Heart left ventricle (tissue), 13 donors: ENCODE results near the gene TEX2.

Experiments
- POLR2A ChIP-seq, 2 donors: fragments of 450-650 bp; IDR thresholded peaks; one replicate each; pipeline ENCODE4 v1.6.1; 2017; ENCODE audit warnings: antibody characterized with exemption in 2 of 2, mild to moderate bottlenecking in 2 of 2, moderate library complexity in 2 of 2
- TF ChIP-seq, protein P1 (sequence below), 12 donors: fragments of 200-600 bp; sonication (generic) in 4 of 12; IDR thresholded peaks; one replicate each; pipeline versions ENCODE4 v1.5.0 to v1.8.0; 2018 to 2022; ENCODE audit warnings: antibody characterized with exemption in 12 of 12, mild to moderate bottlenecking in 5 of 12
- donor health status: ischemic (EF 13 %, LVEDD 7.1; RV severe dilation, severe dysfunction).
- donor health status: DM: no; HTN: yes; CAD: no.
- donor health status: DM: no; HTN: no; CAD: no.
- donor health status: ischemic (EF 25% LVEDD 6.9; RV normal size, moderate dysfunction).
- donor health status: ischemic (EF 25% LVEDD 5.7; RV mildly dilated, moderate dysfunction).
- donor health status: ischemic (EF 35%, LVEDD 5.7; RV mildly dilated, moderate dysfunction).
- donor health status: nonischemic (EF 11% LVEDD 7.7; RV severe dilation, severe dysfunction).
- donor health status: DM: yes; HTN: yes; CAD: no.
- donor health status: PGD.
- donor health status: ischemic (EF 29% LVEDD 5.4; RV normal size, mild dysfunction).
- donor health status: nonischemic (EF 23%, LVEDD 6.1; RV moderate dilation, normal function).

DNA sequence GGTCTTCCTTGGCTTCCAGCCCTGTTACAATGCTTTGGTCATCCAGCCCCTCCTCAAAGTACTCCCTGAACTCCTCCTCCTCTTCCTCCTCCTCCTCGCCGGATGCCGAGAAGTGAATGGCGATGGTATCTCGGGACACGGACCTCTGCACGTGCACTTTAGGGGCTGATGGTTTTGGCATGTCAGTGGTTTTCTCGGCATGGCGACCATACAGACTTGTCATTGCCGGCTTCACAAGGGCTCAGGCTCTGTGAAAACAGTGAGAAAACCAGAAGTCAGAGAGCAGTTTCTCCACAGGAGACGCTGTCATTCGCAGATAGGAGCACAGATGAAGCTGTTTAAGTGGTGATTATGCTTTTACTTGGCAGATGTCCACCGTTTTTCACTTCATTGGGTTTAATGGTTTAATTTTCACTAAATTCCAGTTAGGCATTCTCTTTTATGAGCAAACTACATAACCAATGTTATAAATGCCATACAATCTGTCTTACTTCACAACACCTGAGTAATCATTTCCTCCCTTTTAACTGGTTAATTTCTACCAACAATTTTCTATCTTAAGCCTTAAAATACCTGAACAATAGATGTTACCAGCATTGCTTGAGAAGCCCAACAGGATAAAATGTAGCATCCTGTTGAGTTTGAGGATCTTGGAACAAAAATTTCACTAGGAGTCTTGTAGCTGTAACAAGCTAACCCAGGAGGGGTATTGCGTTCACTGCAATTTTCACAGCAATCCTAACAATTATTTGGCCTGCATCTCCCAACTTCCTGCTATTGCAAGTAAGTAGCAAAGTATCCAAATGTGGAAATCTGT is 48.9 kb downstream of the TEX2 start:
- TF ChIP-seq, protein P1, sequence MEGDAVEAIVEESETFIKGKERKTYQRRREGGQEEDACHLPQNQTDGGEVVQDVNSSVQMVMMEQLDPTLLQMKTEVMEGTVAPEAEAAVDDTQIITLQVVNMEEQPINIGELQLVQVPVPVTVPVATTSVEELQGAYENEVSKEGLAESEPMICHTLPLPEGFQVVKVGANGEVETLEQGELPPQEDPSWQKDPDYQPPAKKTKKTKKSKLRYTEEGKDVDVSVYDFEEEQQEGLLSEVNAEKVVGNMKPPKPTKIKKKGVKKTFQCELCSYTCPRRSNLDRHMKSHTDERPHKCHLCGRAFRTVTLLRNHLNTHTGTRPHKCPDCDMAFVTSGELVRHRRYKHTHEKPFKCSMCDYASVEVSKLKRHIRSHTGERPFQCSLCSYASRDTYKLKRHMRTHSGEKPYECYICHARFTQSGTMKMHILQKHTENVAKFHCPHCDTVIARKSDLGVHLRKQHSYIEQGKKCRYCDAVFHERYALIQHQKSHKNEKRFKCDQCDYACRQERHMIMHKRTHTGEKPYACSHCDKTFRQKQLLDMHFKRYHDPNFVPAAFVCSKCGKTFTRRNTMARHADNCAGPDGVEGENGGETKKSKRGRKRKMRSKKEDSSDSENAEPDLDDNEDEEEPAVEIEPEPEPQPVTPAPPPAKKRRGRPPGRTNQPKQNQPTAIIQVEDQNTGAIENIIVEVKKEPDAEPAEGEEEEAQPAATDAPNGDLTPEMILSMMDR (IDR thresholded peaks at IDR 0.05): no peak
- no peak for TF ChIP-seq POLR2A (IDR thresholded peaks at IDR 0.05)
